HEK293 (cell line): Measurements from ENCODE around the gene DNMT1.

ENCODE experiments used
- BCL6B ChIP-seq: fragments of 450-650 bp; formaldehyde crosslinking; IDR thresholded peaks from 2 replicates; pipeline ENCODE4 v1.5.1; 2017; ENCODE audit warnings: missing biosample characterization, missing genetic modification characterization
- GLI2 ChIP-seq: fragments of 450-650 bp; formaldehyde crosslinking; IDR thresholded peaks from 2 replicates; pipeline ENCODE4; 2017; ENCODE audit warnings: missing biosample characterization, missing genetic modification characterization, low read depth, borderline replicate concordance
- HIC1 ChIP-seq: fragments of 450-650 bp; formaldehyde crosslinking; IDR thresholded peaks from 2 replicates; pipeline ENCODE4 v1.5.1; 2016; ENCODE audit warnings: missing biosample characterization, missing genetic modification characterization
- HOXC10 ChIP-seq: sonication (generic); formaldehyde crosslinking; IDR thresholded peaks from 2 replicates; pipeline ENCODE4 v1.8.1; 2023; ENCODE audit warnings: mild to moderate bottlenecking, missing genetic modification reagents
- KLF7 ChIP-seq: fragments of 450-650 bp; formaldehyde crosslinking; IDR thresholded peaks from 2 replicates; pipeline ENCODE4 v1.5.1; 2016; ENCODE audit warnings: missing biosample characterization, missing genetic modification characterization, borderline replicate concordance
- PRDM10 ChIP-seq: fragments of 450-650 bp; formaldehyde crosslinking; IDR thresholded peaks from 2 replicates; pipeline ENCODE4 v1.5.1; 2016; ENCODE audit warnings: missing biosample characterization, missing genetic modification characterization
- RBAK ChIP-seq: fragments of 450-650 bp; formaldehyde crosslinking; IDR thresholded peaks from 2 replicates; pipeline ENCODE4 v1.5.1; 2016; ENCODE audit warnings: missing biosample characterization, missing genetic modification characterization
- SALL2 ChIP-seq: fragments of 450-650 bp; formaldehyde crosslinking; IDR thresholded peaks from 2 replicates; pipeline ENCODE4 v1.5.0; 2017; ENCODE audit warnings: missing biosample characterization, mild to moderate bottlenecking, missing genetic modification characterization, borderline replicate concordance
- SP2 ChIP-seq: fragments of 450-650 bp; formaldehyde crosslinking; IDR thresholded peaks from 2 replicates; pipeline ENCODE4 v1.5.1; 2016; ENCODE audit warnings: missing biosample characterization, missing genetic modification characterization
- ZBTB11 ChIP-seq: fragments of 450-650 bp; formaldehyde crosslinking; conservative IDR thresholded peaks from 2 replicates; pipeline ENCODE4 v1.5.1; 2016; ENCODE audit warnings: low read depth, missing biosample characterization, missing genetic modification characterization
- ZBTB20 ChIP-seq: fragments of 450-650 bp; formaldehyde crosslinking; IDR thresholded peaks from 2 replicates; pipeline ENCODE4 v1.5.1; 2016; ENCODE audit warnings: missing biosample characterization, missing genetic modification characterization
- ZBTB26 ChIP-seq: fragments of 450-650 bp; formaldehyde crosslinking; optimal IDR thresholded peaks from 2 replicates; pipeline ENCODE3; 2016; ENCODE audit warnings: missing biosample characterization, mild to moderate bottlenecking, missing genetic modification characterization
- ZBTB6 ChIP-seq: fragments of 450-650 bp; formaldehyde crosslinking; IDR thresholded peaks from 2 replicates; pipeline ENCODE4 v1.5.1; 2017; ENCODE audit warnings: missing biosample characterization, missing genetic modification characterization
- ZFHX2 ChIP-seq: fragments of 450-650 bp; formaldehyde crosslinking; conservative IDR thresholded peaks from 2 replicates; pipeline ENCODE4 v1.5.1; 2016; ENCODE audit warnings: missing biosample characterization, missing genetic modification characterization
- ZNF16 ChIP-seq: fragments of 450-650 bp; formaldehyde crosslinking; IDR thresholded peaks from 2 replicates; pipeline ENCODE4 v1.5.1; 2016; ENCODE audit warnings: low read depth, missing biosample characterization, missing genetic modification characterization
- ZNF184 ChIP-seq: fragments of 450-650 bp; IDR thresholded peaks from 2 replicates; pipeline ENCODE4 v1.5.1; 2018; ENCODE audit warnings: missing biosample characterization, mild to moderate bottlenecking, missing genetic modification characterization
- ZNF362 ChIP-seq: fragments of 450-650 bp; formaldehyde crosslinking; IDR thresholded peaks from 2 replicates; pipeline ENCODE4 v1.5.1; 2016; ENCODE audit warnings: missing biosample characterization, missing genetic modification characterization
- ZNF366 ChIP-seq: fragments of 450-650 bp; formaldehyde crosslinking; conservative IDR thresholded peaks from 2 replicates; pipeline ENCODE4 v1.5.1; 2016; ENCODE audit warnings: missing biosample characterization, missing genetic modification characterization
- ZNF449 ChIP-seq: fragments of 450-650 bp; formaldehyde crosslinking; IDR thresholded peaks from 2 replicates; pipeline ENCODE4 v1.5.1; 2017; ENCODE audit warnings: missing biosample characterization, mild to moderate bottlenecking, missing genetic modification characterization, moderate library complexity
- ZNF600 ChIP-seq: fragments of 450-650 bp; formaldehyde crosslinking; IDR thresholded peaks from 2 replicates; pipeline ENCODE4 v1.5.1; 2016; ENCODE audit warnings: missing biosample characterization, missing genetic modification characterization
- ZNF623 ChIP-seq: fragments of 450-650 bp; formaldehyde crosslinking; IDR thresholded peaks from 2 replicates; pipeline ENCODE4 v1.5.1; 2016; ENCODE audit warnings: missing biosample characterization, missing genetic modification characterization
- ZNF664 ChIP-seq: fragments of 450-650 bp; formaldehyde crosslinking; IDR thresholded peaks from 2 replicates; pipeline ENCODE4 v1.5.1; 2016; ENCODE audit warnings: missing biosample characterization, missing genetic modification characterization
- ZNF776 ChIP-seq: fragments of 450-650 bp; formaldehyde crosslinking; IDR thresholded peaks from 2 replicates; pipeline ENCODE4 v1.5.0; 2017; ENCODE audit warnings: missing biosample characterization, missing genetic modification characterization, borderline replicate concordance

Gene DNMT1

GRCh38 chr19:10095948-10096614 lies 98.7 kb downstream of the DNMT1 start (continued):
- TF ChIP-seq HIC1 (tag by site-specific recombination) (peak; percentile 47; the same call in 1 of the 2 replicates), ZNF600 (peak; percentile 34; the same call in 1 of the 2 replicates), HOXC10 (CRISPR knock-in tag) (no peak), KLF7 (tag by site-specific recombination) (no peak), ZNF366 (tag by site-specific recombination) (no peak), SP2 (peak; percentile 28), BCL6B (no peak), ZNF16 (tag by site-specific recombination) (no peak), ZBTB6 (no peak), ZNF362 (tag by site-specific recombination) (no peak), PRDM10 (tag by site-specific recombination) (no peak), ZNF776 (tag by site-specific recombination) (no peak), ZFHX2 (tag by site-specific recombination) (peak; percentile 97), ZBTB26 (tag by site-specific recombination) (peak; percentile 78), GLI2 (no peak), ZBTB11 (tag by site-specific recombination) (no peak), ZNF449 (tag by site-specific recombination) (no peak), ZNF623 (tag by site-specific recombination) (no peak), ZBTB20 (tag by site-specific recombination) (peak; percentile 41; the same call in 1 of the 2 replicates), SALL2 (tag by site-specific recombination) (no peak), ZNF184 (tag by site-specific recombination) (no peak), RBAK (tag by site-specific recombination) (no peak), ZNF664 (tag by site-specific recombination) (no peak)
